ENCODE measurements around the gene CLNK.

- TF ChIP-seq CTCF (IDR thresholded peaks at IDR 0.05) (no peak), EZH2 (IDR thresholded peaks at IDR 0.05; ENCODE audit: borderline replicate concordance, insufficient read depth, low read depth, low read length, poor library complexity, severe bottlenecking) (no peak)
Measured at GRCh38 chr4:10478621-10479020, 205.9 kb downstream of the CLNK start.

All from B cell (primary cell).